HG03103 (cell line): ENCODE measurements around the gene TSSK2.

Experiments
- ATAC-seq: cut with Tn5 transposase; IDR thresholded peaks from one replicate; pipeline ENCODE4 v1.9.1; 2021; ENCODE audit warnings: low read depth; ENCODE audit not compliant: unreplicated experiment

TSSK2 gene

GRCh38 chr22:19122752-19123492 is 8.2 kb upstream of the TSSK2 start:
- no peak for ATAC-seq

GRCh38 chr22:19123936-19124335 is 7.2 kb upstream of the TSSK2 start:
- ATAC-seq, result no peak

- no peak for ATAC-seq
Measured at GRCh38 chr22:19124377-19124776, 6.7 kb upstream of the TSSK2 start.

GRCh38 chr22:19125011-19125410 is 6.1 kb upstream of the TSSK2 start:
- no peak for ATAC-seq

DNA sequence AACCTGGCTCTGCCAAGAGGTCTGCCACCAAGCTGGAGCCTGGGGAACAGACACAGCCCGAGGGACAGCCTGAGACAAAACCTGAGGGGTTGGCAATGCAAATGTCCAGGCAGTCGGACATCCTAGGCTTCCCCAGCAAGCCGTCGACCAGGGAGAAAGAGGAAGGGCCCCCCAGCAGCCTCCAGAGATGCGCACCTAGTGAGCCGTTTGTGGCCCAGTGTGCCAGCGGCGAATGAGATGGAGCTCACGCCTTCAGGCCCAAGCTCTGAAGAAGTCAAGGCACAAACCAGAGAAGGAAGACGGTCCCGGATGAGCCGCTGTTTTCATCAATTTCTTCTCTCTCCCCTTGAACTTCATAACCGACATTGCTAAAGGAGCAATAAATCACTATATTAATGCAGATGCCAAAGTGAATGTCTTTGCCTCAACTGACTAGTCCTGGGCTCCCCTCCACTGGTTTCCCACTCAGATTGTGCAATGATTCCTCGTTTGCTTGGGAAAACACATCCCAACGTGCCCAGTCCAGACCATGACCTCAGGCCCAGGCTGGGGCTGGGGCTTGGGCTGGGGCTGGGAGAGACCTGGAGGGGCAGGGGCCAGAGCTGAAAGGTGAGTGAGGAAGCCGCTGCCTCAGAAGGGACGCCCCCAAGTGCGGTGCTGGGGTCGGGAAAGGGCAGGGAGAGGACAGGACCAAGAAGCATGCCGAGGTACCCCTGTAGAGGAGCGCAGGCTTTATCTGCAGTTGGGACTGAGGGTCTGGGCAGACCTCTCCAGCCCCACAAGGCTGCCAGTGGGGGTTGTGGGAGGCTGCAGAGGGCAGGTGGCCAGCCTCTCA is 5.4 kb upstream of the TSSK2 start:
- ATAC-seq, result no peak

DNA sequence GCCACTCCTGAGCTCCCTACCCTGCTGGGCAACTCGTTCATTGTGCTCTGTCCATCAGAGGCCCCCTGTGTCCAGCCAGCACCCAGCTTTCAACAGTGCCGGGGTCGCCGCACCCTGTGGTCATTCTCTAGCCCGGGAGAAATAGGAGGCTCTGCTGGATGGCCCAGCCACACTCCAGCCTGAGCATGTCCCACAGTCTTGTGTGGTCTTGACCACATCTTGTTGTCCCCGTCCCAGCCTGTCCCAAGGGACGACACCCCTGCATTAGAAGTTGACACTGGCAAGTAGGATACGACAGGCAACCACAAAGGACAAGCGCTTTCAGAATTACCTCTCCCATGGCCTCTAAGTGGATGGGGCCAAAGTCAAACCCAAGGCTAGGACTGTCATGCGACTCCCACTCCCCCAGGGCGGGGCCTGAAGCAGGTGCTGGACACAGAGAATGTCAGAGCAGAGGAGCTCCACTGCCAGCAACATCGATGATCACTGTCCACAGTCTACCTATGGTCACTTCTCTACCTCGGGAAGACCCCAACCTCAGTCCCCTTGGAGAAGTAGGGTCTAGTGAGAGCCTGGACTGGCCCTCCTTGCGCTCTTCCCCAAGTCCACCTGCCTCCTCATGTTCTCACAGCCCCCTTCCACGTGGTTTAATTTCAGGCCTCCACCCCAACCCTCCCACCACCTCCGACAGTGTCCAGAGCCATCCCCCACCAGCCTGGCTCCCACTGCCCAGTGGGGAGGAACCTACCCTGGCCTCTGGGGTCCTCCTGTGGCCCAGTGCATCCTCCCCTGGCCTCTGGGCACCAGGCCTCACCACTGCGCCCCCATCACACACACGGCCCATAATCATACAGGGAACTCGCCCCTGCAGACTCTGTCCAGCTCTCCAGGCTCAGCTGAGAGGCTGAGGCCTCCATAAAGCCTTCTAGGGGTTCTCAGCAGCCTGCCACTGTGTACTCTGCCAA is 4.5 kb upstream of the TSSK2 start:
- no peak for ATAC-seq

GRCh38 chr22:19127329-19128008 is 3.6 kb upstream of the TSSK2 start:
- no peak for ATAC-seq

GRCh38 chr22:19128009-19128401 is 3.1 kb upstream of the TSSK2 start:
- no peak for ATAC-seq

GRCh38 chr22:19128946-19129727 is 2.0 kb upstream of the TSSK2 start:
- no peak for ATAC-seq

DNA sequence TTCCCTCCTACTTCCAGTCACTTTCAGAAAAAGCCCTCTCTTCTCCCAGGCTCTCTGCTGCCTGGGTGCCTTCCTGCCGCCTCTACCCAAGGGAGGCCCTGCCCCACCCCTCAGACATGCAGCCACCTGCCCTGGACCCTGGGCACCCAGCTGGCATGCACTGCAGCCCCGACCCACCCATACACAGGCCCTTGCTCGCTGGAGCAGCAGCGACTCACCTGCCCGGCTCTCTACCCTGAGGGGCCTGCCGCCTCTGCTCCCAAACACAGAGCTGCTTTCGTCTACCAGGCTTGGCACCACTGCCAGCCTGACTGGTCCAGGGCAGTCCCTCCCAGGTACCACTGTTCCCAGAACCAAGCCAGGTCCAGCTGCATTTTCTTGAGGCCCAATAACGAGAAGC is 1.2 kb upstream of the TSSK2 start:
- no peak for ATAC-seq

DNA sequence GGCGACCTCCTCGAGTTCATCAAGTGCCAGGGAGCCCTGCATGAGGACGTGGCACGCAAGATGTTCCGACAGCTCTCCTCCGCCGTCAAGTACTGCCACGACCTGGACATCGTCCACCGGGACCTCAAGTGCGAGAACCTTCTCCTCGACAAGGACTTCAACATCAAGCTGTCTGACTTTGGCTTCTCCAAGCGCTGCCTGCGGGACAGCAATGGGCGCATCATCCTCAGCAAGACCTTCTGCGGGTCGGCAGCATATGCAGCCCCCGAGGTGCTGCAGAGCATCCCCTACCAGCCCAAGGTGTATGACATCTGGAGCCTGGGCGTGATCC is 542 bp downstream of the TSSK2 start:
- ATAC-seq, result no peak

- no peak for ATAC-seq
Measured at GRCh38 chr22:19132153-19132552, 1.0 kb downstream of the TSSK2 start.

- no peak for ATAC-seq
Measured at GRCh38 chr22:19132693-19133400, 1.7 kb downstream of the TSSK2 start.

- ATAC-seq, result no peak
Measured at GRCh38 chr22:19133561-19133960, 2.5 kb downstream of the TSSK2 start.

GRCh38 chr22:19134176-19134831 is 3.2 kb downstream of the TSSK2 start:
- ATAC-seq, result no peak

DNA sequence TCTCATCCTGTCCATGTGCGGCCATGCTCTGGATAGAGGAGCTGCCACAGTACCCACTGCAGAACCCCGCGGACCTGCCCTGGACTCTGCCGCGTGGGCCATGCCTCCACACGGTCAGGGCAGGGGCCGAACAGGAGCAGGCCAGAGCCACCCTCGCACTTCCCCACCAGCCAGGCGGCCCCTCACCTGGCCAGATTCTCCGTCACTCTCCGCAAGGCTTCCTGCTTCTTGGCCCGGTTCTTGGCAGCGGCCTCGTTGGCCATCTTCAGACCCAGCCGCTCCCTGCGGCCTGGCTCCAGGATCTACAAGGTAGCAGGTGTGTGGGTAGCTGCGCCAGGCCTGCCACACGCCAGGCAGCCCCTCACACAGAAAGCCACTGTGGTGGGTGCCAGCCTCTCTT is 3.8 kb downstream of the TSSK2 start:
- ATAC-seq, result no peak

DNA sequence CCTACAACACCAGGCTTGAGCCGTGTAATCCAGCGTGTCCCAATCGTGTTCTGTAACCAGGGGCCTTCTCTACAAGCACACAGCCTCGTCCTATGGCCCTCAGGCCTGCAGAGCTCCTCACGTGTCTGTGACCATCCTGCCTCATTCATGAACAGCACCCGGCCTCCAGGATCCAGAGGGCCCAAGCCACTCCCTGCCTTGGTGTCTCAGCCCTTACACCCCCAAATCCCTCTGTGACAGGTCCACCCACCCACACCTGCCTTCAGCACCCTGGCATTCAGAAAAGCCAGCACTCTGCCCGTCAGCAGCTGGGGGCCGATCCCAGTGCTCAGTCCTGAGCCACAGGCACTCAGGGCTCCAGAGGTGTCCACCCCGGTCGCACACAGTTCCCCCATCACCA is 5.8 kb downstream of the TSSK2 start:
- no peak for ATAC-seq

DNA sequence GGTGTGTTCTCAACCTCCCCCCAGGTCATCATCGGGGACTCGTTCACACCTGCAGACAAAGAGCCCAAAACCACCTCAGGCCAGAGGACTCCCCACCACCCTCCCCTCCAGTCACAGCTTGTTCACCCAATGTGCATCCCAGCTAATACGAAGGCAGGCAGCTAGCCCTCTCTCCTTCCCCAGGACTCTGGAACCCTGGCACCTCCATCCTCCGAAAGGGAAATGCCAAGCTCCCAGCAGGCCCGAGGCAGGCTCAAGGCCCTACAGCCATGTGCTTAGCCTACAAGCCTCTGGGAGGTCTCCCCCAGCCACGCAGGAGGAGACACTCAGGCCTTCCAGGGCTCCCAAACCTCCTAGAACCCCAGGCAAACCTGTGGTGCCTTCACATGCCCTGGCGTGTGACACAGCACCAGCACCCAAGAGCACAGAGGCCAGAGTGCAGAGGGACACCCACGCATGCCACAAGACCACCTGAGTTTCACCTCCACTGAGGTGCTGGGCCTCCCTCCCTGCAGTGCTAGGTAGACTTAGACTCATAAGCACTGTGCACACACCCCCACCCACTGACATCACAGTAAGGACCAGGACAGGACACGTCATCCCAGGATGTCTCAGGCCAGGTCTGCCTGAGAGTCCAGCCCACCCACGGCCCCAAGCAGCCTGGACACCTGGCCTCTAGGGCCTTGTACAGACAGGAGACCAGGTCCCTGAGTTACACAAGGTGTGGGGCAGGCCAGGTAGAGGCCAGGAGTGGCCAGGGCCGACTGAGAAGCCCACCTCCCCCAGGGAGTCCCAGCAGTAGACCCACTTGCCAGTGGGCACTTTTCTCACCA is 6.5 kb downstream of the TSSK2 start:
- ATAC-seq, result no peak
